ENCODE measurements around the gene ABCC6. TPM values are rescaled to one million over a fixed set of nuclear protein-coding genes. Genes with fewer than 3 reads are reported as not detected.

Gene ABCC6
- total RNA-seq, 1 experiment from 2014 or later = 2.7 TPM

GRCh38 chr16:16164243-16164642 is 59.1 kb downstream of the ABCC6 start (continued):
- TF ChIP-seq REST (IDR thresholded peaks at IDR 0.05; ENCODE audit: low read depth) (no peak), SP1 (IDR thresholded peaks at IDR 0.05; ENCODE audit: low read depth) (no peak), SIN3A (IDR thresholded peaks at IDR 0.05; ENCODE audit: low read depth) (no peak), MAX (IDR thresholded peaks at IDR 0.05) (no peak), POLR2AphosphoS5 (IDR thresholded peaks at IDR 0.05; ENCODE audit: low read depth, low read length) (no peak), TCF7L2 (IDR thresholded peaks at IDR 0.05; ENCODE audit: borderline replicate concordance, extremely low read depth, insufficient read depth, insufficient read length) (no peak)

- H3K27me3 ChIP-seq (ENCODE audit: insufficient read depth, low read length) = no peaks in the 10 kb centered on the region
- CTCF ChIA-PET = no interaction called here
- H3K36me3 ChIP-seq (ENCODE audit: control insufficient read depth in 1 of 2, insufficient read depth in 2 of 2, low read length in 2 of 2) = no peaks in the 10 kb centered on the region
- TF ChIP-seq CTCF (IDR thresholded peaks at IDR 0.05 in 2 of 3, conservative IDR thresholded peaks at IDR 0.05 in 1 of 3; ENCODE audit: borderline replicate concordance in 1 of 3, insufficient read depth in 1 of 3, low read depth in 2 of 3, low read length in 2 of 3) (no peak), EZH2 (IDR thresholded peaks at IDR 0.05) (no peak), ELF1 (IDR thresholded peaks at IDR 0.05; ENCODE audit: borderline replicate concordance, low read depth) (no peak), YY1 (IDR thresholded peaks at IDR 0.05; ENCODE audit: extremely low read depth, insufficient replicate concordance, low read depth, low read length) (no peak), FOSL1 (IDR thresholded peaks at IDR 0.05; ENCODE audit: low read depth) (no peak), EZH2phosphoT487 (IDR thresholded peaks at IDR 0.05; ENCODE audit: borderline replicate concordance) (no peak), CEBPB (IDR thresholded peaks at IDR 0.05; ENCODE audit: low read depth) (no peak), CBX3 (IDR thresholded peaks at IDR 0.05; ENCODE audit: low read depth) (no peak), ATF3 (IDR thresholded peaks at IDR 0.05) (no peak), ZBTB33 (IDR thresholded peaks at IDR 0.05; ENCODE audit: extremely low read depth, insufficient replicate concordance, low read length) (no peak)
Observed at GRCh38 chr16:16163571-16163970, 59.7 kb downstream of the ABCC6 start.

More at GRCh38 chr16:16163571-16163970, 59.7 kb downstream of the ABCC6 start:
- no peaks in the 10 kb centered on the region for H4K20me1 ChIP-seq (ENCODE audit: insufficient read depth)
- no peaks in the 10 kb centered on the region for H3K9me3 ChIP-seq (ENCODE audit: control insufficient read depth in 1 of 2, insufficient read depth in 1 of 2, low read depth in 1 of 2, low read length in 2 of 2)
- no TSS peak for BruUV-seq (replicated peaks)
- no peak overlapping the region for H3K4me2 ChIP-seq (ENCODE audit: low read length)
- no peak for DNase-seq (ENCODE audit: low read depth, low spot score)
- no peaks in the 10 kb centered on the region for H3K9me2 ChIP-seq (ENCODE audit: insufficient read depth)
- ChIA-PET POLR2A (no interaction called here), RAD21 (ENCODE audit: low non-redundant PET in 1 of 2, low total read pairs in 2 of 2, uncharacterized antibody in 2 of 2, unreplicated experiment in 2 of 2) (no interaction called here)
- no peaks in the 10 kb centered on the region for H3K79me2 ChIP-seq (ENCODE audit: insufficient read depth, low read length)
- H3K4me3 ChIP-seq (replicated peaks in 1 of 2; ENCODE audit: low read depth in 1 of 2, low read length in 2 of 2) = no peak overlapping the region
- no peak overlapping the region for H3K9ac ChIP-seq (ENCODE audit: low read length)
- H2AFZ ChIP-seq (ENCODE audit: low read depth, low read length, poor library complexity, severe bottlenecking) = no peak overlapping the region
- ATAC-seq = no peak
- no peak overlapping the region for H3K27ac ChIP-seq (ENCODE audit: low read depth, low read length)
- intact Hi-C loops (cut with micrococcal nuclease) = no loop called here
- no peaks in the 10 kb centered on the region for H3K4me1 ChIP-seq (ENCODE audit: control insufficient read depth in 1 of 2, insufficient read depth in 2 of 2, low read length in 2 of 2)

Measured in HCT116 (cell line).